Effector memory CD4-positive, alpha-beta T cell (primary cell): ENCODE results near the gene HERPUD2.

Experiments
- DNase-seq, 3 donors: peaks; one replicate each; pipeline ENCODE4 v3.0.0-alpha.2; 2020
- H3K27ac ChIP-seq: 2 replicates; pipeline ENCODE4 v1.7.0; 2013; ENCODE audit warnings: mild to moderate bottlenecking, low read length, moderate library complexity; ENCODE audit not compliant: insufficient read depth, poor library complexity, severe bottlenecking
- H3K27me3 ChIP-seq: replicated peaks from 2 replicates; pipeline ENCODE4 v1.7.0; 2013; ENCODE audit warnings: mild to moderate bottlenecking, low read length; ENCODE audit not compliant: insufficient read depth, control insufficient read depth, poor library complexity, severe bottlenecking
- H3K36me3 ChIP-seq: 2 replicates; pipeline ENCODE4 v1.7.0; 2013; ENCODE audit warnings: mild to moderate bottlenecking, low read length, moderate library complexity; ENCODE audit not compliant: control insufficient read depth, insufficient read depth
- H3K4me1 ChIP-seq: 2 replicates; pipeline ENCODE4 v1.7.0; 2013; ENCODE audit warnings: low read length, mild to moderate bottlenecking; ENCODE audit not compliant: control insufficient read depth, insufficient read depth, poor library complexity, severe bottlenecking
- H3K4me3 ChIP-seq: 2 replicates; pipeline ENCODE4 v1.7.0; 2013; ENCODE audit warnings: low read length, low read depth, mild to moderate bottlenecking; ENCODE audit not compliant: insufficient read depth, poor library complexity, severe bottlenecking
- H3K9me3 ChIP-seq: 2 replicates; pipeline ENCODE4 v1.7.0; 2013; ENCODE audit warnings: mild to moderate bottlenecking, low read length, moderate library complexity; ENCODE audit not compliant: control insufficient read depth
- total RNA-seq, 3 donors: gene quantifications; one replicate each; lab custom pipeline; 2026; lab: John Stamatoyannopoulos, UW

The HERPUD2 gene
- 171 to 191 (median 173) reads per million in 3 donors for total RNA-seq

GRCh38 chr7:35694784-35695472 is at the start of gene HERPUD2:
Gene HERPUD2, minus strand, starts transcription at chr7:35695135. Its CDS starts 805 bp downstream, at chr7:35694330.
- Histone ChIP-seq H3K36me3 (no peaks in the 10 kb centered on the region), H3K27ac (peak within 1 kb of the TSS; percentile 96), H3K27me3 (no peaks in the 10 kb centered on the region), H3K4me3 (peak within 1 kb of the TSS; percentile 98), H3K9me3 (no peaks in the 10 kb centered on the region), H3K4me1 (peaks cover 6% of the 10 kb centered on the region)
- peak; percentile 88 to 91 (median 88) for DNase-seq

GRCh38 chr7:35738889-35739288 is 44.0 kb upstream of the HERPUD2 start:
- Histone ChIP-seq H3K9me3 (no peaks in the 10 kb centered on the region), H3K36me3 (no peaks in the 10 kb centered on the region), H3K27me3 (no peaks in the 10 kb centered on the region), H3K27ac (no peak overlapping the region), H3K4me3 (no peak overlapping the region), H3K4me1 (no peaks in the 10 kb centered on the region)
- no peak for DNase-seq

GRCh38 chr7:35736725-35737124 is 41.8 kb upstream of the HERPUD2 start:
- DNase-seq = no peak
- Histone ChIP-seq H3K36me3 (no peaks in the 10 kb centered on the region), H3K27me3 (no peaks in the 10 kb centered on the region), H3K4me3 (no peak overlapping the region), H3K9me3 (no peaks in the 10 kb centered on the region), H3K27ac (no peak overlapping the region), H3K4me1 (no peaks in the 10 kb centered on the region)

- Histone ChIP-seq H3K4me3 (no peak overlapping the region), H3K36me3 (no peaks in the 10 kb centered on the region), H3K27me3 (no peaks in the 10 kb centered on the region), H3K9me3 (no peaks in the 10 kb centered on the region), H3K27ac (no peak overlapping the region), H3K4me1 (no peaks in the 10 kb centered on the region)
- no peak for DNase-seq
These were observed 40.5 kb upstream of the HERPUD2 start for GRCh38 chr7:35735396-35735795.

- Histone ChIP-seq H3K9me3 (no peaks in the 10 kb centered on the region), H3K27me3 (no peaks in the 10 kb centered on the region), H3K27ac (no peak overlapping the region), H3K4me1 (no peaks in the 10 kb centered on the region), H3K36me3 (no peaks in the 10 kb centered on the region), H3K4me3 (no peak overlapping the region)
- DNase-seq = no peak
These were observed 39.1 kb upstream of the HERPUD2 start for GRCh38 chr7:35734001-35734483.

- Histone ChIP-seq H3K4me1 (peaks cover 3% of the 10 kb centered on the region), H3K27me3 (no peaks in the 10 kb centered on the region), H3K27ac (no peak overlapping the region), H3K9me3 (no peaks in the 10 kb centered on the region), H3K4me3 (no peak overlapping the region), H3K36me3 (no peaks in the 10 kb centered on the region)
- no peak for DNase-seq
These were observed 36.4 kb upstream of the HERPUD2 start for GRCh38 chr7:35731349-35731748.

- DNase-seq = peak in 2 of 3 donors; percentile 35 to 40
- H3K4me1 ChIP-seq = peaks cover 12% of the 10 kb centered on the region
- no peak overlapping the region for H3K27ac ChIP-seq
- H3K27me3 ChIP-seq = no peaks in the 10 kb centered on the region
- no peak overlapping the region for H3K4me3 ChIP-seq
- H3K36me3 ChIP-seq = no peaks in the 10 kb centered on the region
- no peaks in the 10 kb centered on the region for H3K9me3 ChIP-seq
These were observed 34.3 kb upstream of the HERPUD2 start for GRCh38 chr7:35729061-35729783.

GRCh38 chr7:35728412-35729060 is 33.6 kb upstream of the HERPUD2 start:
- Histone ChIP-seq H3K4me3 (no peak overlapping the region), H3K27ac (no peak overlapping the region), H3K36me3 (no peaks in the 10 kb centered on the region), H3K4me1 (peaks cover 12% of the 10 kb centered on the region), H3K9me3 (no peaks in the 10 kb centered on the region), H3K27me3 (no peaks in the 10 kb centered on the region)
- DNase-seq = no peak

- Histone ChIP-seq H3K27ac (no peak overlapping the region), H3K9me3 (no peaks in the 10 kb centered on the region), H3K4me1 (peaks cover 12% of the 10 kb centered on the region), H3K36me3 (no peaks in the 10 kb centered on the region), H3K27me3 (no peaks in the 10 kb centered on the region), H3K4me3 (no peak overlapping the region)
- no peak for DNase-seq
These were observed 32.6 kb upstream of the HERPUD2 start for GRCh38 chr7:35727571-35727970.

GRCh38 chr7:35726654-35727053 is 31.7 kb upstream of the HERPUD2 start:
- peaks cover 12% of the 10 kb centered on the region for H3K4me1 ChIP-seq

More at GRCh38 chr7:35726654-35727053, 31.7 kb upstream of the HERPUD2 start:
- no peak overlapping the region for H3K27ac ChIP-seq
- no peak overlapping the region for H3K4me3 ChIP-seq
- H3K36me3 ChIP-seq = no peaks in the 10 kb centered on the region
- no peak for DNase-seq
- H3K27me3 ChIP-seq = no peaks in the 10 kb centered on the region
- H3K9me3 ChIP-seq = no peaks in the 10 kb centered on the region
